Testis (tissue), 3 donors: ENCODE measurements around the gene CFL1. TPM values are rescaled to one million over a fixed set of nuclear protein-coding genes. Genes with fewer than 3 reads are reported as not detected.

ENCODE experiments used
- DNase-seq: peaks from one replicate; pipeline ENCODE4 v3.0.0-alpha.2; 2019
- H3K27ac ChIP-seq, 2 donors: fragments of 200-600 bp; sonication (generic); one replicate each; pipeline ENCODE4 v1.5.1; 2019
- H3K27me3 ChIP-seq: fragments of 200-600 bp; sonication (generic); one replicate; pipeline ENCODE4 v1.5.1; 2019
- H3K36me3 ChIP-seq: fragments of 200-600 bp; sonication (generic); one replicate; pipeline ENCODE4 v1.5.1; 2017; ENCODE audit warnings: low read depth; ENCODE audit errors: missing control alignments
- H3K4me1 ChIP-seq: fragments of 200-600 bp; sonication (generic); one replicate; pipeline ENCODE4 v1.5.1; 2019
- H3K4me3 ChIP-seq, 2 donors: fragments of 200-600 bp; sonication (generic); one replicate each; pipeline ENCODE4 v1.5.1; 2017 to 2019
- H3K9me3 ChIP-seq: fragments of 200-600 bp; sonication (generic); one replicate; pipeline ENCODE4 v1.5.1; 2017
- CTCF ChIP-seq, 3 experiments: fragments of 450-650 bp in 2 of 3; fragments of 200-600 bp in 1 of 3; sonication (generic) in 1 of 3; IDR thresholded peaks; one replicate each; pipeline ENCODE4 v1.5.1; 2016 to 2019; ENCODE audit warnings: antibody characterized with exemption in 3 of 3, mild to moderate bottlenecking in 2 of 3, moderate library complexity in 1 of 3
- POLR2A ChIP-seq: fragments of 450-650 bp; IDR thresholded peaks from one replicate; pipeline ENCODE4 v1.6.1; 2017; ENCODE audit warnings: antibody characterized with exemption, mild to moderate bottlenecking, moderate library complexity
- WGBS, 2 donors: methylation state at CpG; one replicate each; pipeline ENCODE4 v1.1.5; 2018; 5-methylcytosine and 5-hydroxymethylcytosine counted together
- intact Hi-C: fragments of 100-400 bp; cut with DNase I; formaldehyde crosslinking; loops from one replicate; pipeline ENCODE4 v1.15.1; 2023; ENCODE audit warnings: low total_unique reads
- polyA plus RNA-seq: library from polyadenylated mRNA; stranded (reverse); fragments of 350-450 nt; fragmentation: Illumina TruSeq; extraction: RNeasy Lipid Tissue Mini Kit (QIAGEN cat#74804); gene quantifications from one replicate; pipeline ENCODE4 v1.2.3, GENCODE V29; 2014; ENCODE audit warnings: low read depth, low replicate concordance; ENCODE audit not compliant: insufficient read depth
- total RNA-seq, 2 donors: library from RNA; depleted of rRNA; stranded (reverse); fragments of >200 nt; gene quantifications; one replicate each; pipeline ENCODE4 v1.2.3, GENCODE V29; 2016

The CFL1 gene
- total and polyA plus RNA-seq, 3 donors from 2014 or later = 522 to 647 (median 570) TPM

GRCh38 chr11:65866509-65867283 lies 8.7 kb upstream of the CFL1 start:
- WGBS, 2 donors = 83 to 88% methylated on average over 21 of the region's 21 CpGs
- no peak for TF ChIP-seq POLR2A
- TF ChIP-seq CTCF (IDR thresholded peaks at IDR 0.05) = no peak
- intact Hi-C loops = no loop called here
- no peaks in the 10 kb centered on the region for H3K27me3 ChIP-seq
- no peak for DNase-seq
- H3K4me3 ChIP-seq = no peak overlapping the region
- no peaks in the 10 kb centered on the region for H3K36me3 ChIP-seq
- no peaks in the 10 kb centered on the region for H3K9me3 ChIP-seq
- no peak overlapping the region for H3K27ac ChIP-seq
- peaks cover 9% of the 10 kb centered on the region for H3K4me1 ChIP-seq

- no peak for TF ChIP-seq POLR2A
- no peak for TF ChIP-seq CTCF (IDR thresholded peaks at IDR 0.05)
- WGBS, 2 donors = 83 to 92% methylated on average over 4 to 9 of the region's 9 CpGs
- no peak overlapping the region for H3K27ac ChIP-seq
- no peaks in the 10 kb centered on the region for H3K9me3 ChIP-seq
- no peaks in the 10 kb centered on the region for H3K27me3 ChIP-seq
- intact Hi-C loops = no loop called here
- DNase-seq = no peak
- H3K4me1 ChIP-seq = peaks cover 7% of the 10 kb centered on the region
- no peak overlapping the region for H3K4me3 ChIP-seq
- no peaks in the 10 kb centered on the region for H3K36me3 ChIP-seq
Measured at GRCh38 chr11:65865550-65866172, 7.7 kb upstream of the CFL1 start.

GRCh38 chr11:65864706-65865471 lies 6.9 kb upstream of the CFL1 start:
- DNase-seq = no peak
- no peak overlapping the region for H3K27ac ChIP-seq
- no peaks in the 10 kb centered on the region for H3K36me3 ChIP-seq
- intact Hi-C loops = no loop called here
- H3K4me1 ChIP-seq = peaks cover 7% of the 10 kb centered on the region
- 83 to 93% methylated on average over 3 to 18 of the region's 18 CpGs for WGBS, 2 donors
- no peak overlapping the region for H3K4me3 ChIP-seq
- H3K9me3 ChIP-seq = no peaks in the 10 kb centered on the region
- no peaks in the 10 kb centered on the region for H3K27me3 ChIP-seq
- no peak for TF ChIP-seq CTCF (IDR thresholded peaks at IDR 0.05)
- no peak for TF ChIP-seq POLR2A

GRCh38 chr11:65863889-65864705 lies 6.1 kb upstream of the CFL1 start:
- DNase-seq = no peak
- intact Hi-C loops = no loop called here
- no peak overlapping the region for H3K27ac ChIP-seq
- H3K9me3 ChIP-seq = no peaks in the 10 kb centered on the region
- WGBS, 2 donors = 73 to 85% methylated on average over 10 to 12 of the region's 12 CpGs
- TF ChIP-seq CTCF (IDR thresholded peaks at IDR 0.05) (no peak), POLR2A (no peak)
- H3K36me3 ChIP-seq = no peaks in the 10 kb centered on the region
- no peak overlapping the region for H3K4me3 ChIP-seq
- no peaks in the 10 kb centered on the region for H3K27me3 ChIP-seq
- H3K4me1 ChIP-seq = peaks cover 7% of the 10 kb centered on the region
